ENCODE measurements around the gene ZNF804A. TPM values are rescaled to one million over a fixed set of nuclear protein-coding genes. Genes with fewer than 3 reads are reported as not detected.

Gene ZNF804A
- polyA plus RNA-seq, 3 donors, result 0.83 to 3.7 (median 1.8) TPM

DNA sequence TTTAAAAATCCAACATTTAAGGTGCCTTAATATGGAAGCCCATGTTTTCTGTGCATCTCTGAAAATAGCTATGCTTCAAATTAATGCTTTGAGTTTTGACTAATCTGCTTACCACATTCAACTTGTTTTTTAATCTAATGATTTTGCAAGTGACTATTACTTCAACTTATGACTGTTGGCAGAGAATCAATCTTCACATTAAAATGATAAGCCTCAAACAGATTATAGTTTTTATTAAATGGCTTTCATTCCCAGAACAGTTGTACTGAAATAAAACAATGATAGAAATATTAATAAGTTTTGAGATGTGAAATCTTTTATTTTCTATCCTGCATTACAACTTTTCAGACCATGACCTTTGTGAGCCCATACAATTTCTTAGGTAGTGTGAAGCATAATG, 347.5 kb downstream of the ZNF804A start:
- TF ChIP-seq, protein P1, sequence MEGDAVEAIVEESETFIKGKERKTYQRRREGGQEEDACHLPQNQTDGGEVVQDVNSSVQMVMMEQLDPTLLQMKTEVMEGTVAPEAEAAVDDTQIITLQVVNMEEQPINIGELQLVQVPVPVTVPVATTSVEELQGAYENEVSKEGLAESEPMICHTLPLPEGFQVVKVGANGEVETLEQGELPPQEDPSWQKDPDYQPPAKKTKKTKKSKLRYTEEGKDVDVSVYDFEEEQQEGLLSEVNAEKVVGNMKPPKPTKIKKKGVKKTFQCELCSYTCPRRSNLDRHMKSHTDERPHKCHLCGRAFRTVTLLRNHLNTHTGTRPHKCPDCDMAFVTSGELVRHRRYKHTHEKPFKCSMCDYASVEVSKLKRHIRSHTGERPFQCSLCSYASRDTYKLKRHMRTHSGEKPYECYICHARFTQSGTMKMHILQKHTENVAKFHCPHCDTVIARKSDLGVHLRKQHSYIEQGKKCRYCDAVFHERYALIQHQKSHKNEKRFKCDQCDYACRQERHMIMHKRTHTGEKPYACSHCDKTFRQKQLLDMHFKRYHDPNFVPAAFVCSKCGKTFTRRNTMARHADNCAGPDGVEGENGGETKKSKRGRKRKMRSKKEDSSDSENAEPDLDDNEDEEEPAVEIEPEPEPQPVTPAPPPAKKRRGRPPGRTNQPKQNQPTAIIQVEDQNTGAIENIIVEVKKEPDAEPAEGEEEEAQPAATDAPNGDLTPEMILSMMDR (IDR thresholded peaks at IDR 0.05), result no peak
- no peak overlapping the region for H3K9ac ChIP-seq (ENCODE audit: insufficient read depth, low read length, poor library complexity, severe bottlenecking)

DNA sequence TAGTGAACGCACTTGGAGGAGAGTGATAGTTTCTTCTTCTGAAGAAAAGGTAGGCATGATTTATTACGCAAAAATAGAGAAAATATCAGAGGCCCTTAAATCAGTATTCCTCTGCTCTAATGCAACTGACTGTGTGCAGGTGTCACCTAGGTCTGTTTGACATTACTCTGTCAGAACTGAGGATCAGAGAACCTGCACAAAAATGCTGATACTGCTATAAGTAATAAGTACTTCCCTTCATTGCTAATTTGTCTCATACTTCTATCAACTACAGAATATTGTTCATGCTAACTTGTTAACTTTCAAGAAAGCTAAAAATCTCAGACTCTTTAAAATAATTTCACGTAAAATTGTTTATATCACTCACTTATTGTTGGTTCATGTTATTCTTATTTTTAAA, 358.5 kb downstream of the ZNF804A start:
- H3K27ac Mint-ChIP-seq, result no peak overlapping the region
- Histone ChIP-seq H2AFZ (ENCODE audit: insufficient read depth, low read depth, low read length, poor library complexity, severe bottlenecking) (no peak overlapping the region), H3K4me1 (ENCODE audit: control insufficient read depth in 1 of 2, insufficient read depth in 2 of 2, low read length in 2 of 2) (no peaks in the 10 kb centered on the region), H3K27me3 (ENCODE audit: control insufficient read depth in 2 of 2, insufficient read depth in 2 of 2, low read length in 2 of 2) (no peaks in the 10 kb centered on the region), H4K20me1 (ENCODE audit: insufficient read depth, low read length) (no peaks in the 10 kb centered on the region), H3K27ac (ENCODE audit: low read depth in 1 of 2, low read length in 2 of 2) (no peak overlapping the region), H3K4me3 (replicated peaks in 1 of 3; ENCODE audit: low read depth in 2 of 3, low read length in 3 of 3) (no peak overlapping the region), H3K9me3 (replicated peaks in 1 of 2; ENCODE audit: control insufficient read depth in 1 of 2, insufficient read depth in 1 of 2, low read length in 2 of 2) (no peaks in the 10 kb centered on the region), H3K4me2 (replicated peaks; ENCODE audit: extremely low read depth, low read length, poor library complexity, severe bottlenecking) (no peak overlapping the region), H3K9ac (ENCODE audit: insufficient read depth, low read length, poor library complexity, severe bottlenecking) (no peak overlapping the region), H3K36me3 (replicated peaks in 1 of 2; ENCODE audit: control insufficient read depth in 1 of 2, insufficient read depth in 2 of 2, low read length in 2 of 2) (no peaks in the 10 kb centered on the region), H3K79me2 (ENCODE audit: insufficient read depth, low read length) (no peaks in the 10 kb centered on the region)
- peaks cover 0 to 7% (median 0%) of the 10 kb centered on the region in 7 donors for H3K9me3 Mint-ChIP-seq
- DNase-seq, result no peak
- no CpG with 5 or more reads among the region's 3 CpGs for WGBS (ENCODE audit: insufficient coverage)
- no peaks in the 10 kb centered on the region for H3K27me3 Mint-ChIP-seq (ENCODE audit: low read depth in 3 of 3)
- TF ChIP-seq, protein P1 (IDR thresholded peaks at IDR 0.05), result no peak
- intact Hi-C loops (cut with micrococcal nuclease), result no loop called here
- no peak overlapping the region for H3K4me3 Mint-ChIP-seq
- no peaks in the 10 kb centered on the region for H3K36me3 Mint-ChIP-seq
- no peaks in the 10 kb centered on the region for H3K4me1 Mint-ChIP-seq

More for the DNA sequence above, 347.5 kb downstream of the ZNF804A start:
- Histone ChIP-seq H3K27ac (ENCODE audit: low read depth in 1 of 2, low read length in 2 of 2) (no peak overlapping the region), H2AFZ (ENCODE audit: insufficient read depth, low read depth, low read length, poor library complexity, severe bottlenecking) (no peak overlapping the region), H3K9me3 (replicated peaks in 1 of 2; ENCODE audit: control insufficient read depth in 1 of 2, insufficient read depth in 1 of 2, low read length in 2 of 2) (no peaks in the 10 kb centered on the region), H3K4me3 (replicated peaks in 1 of 3; ENCODE audit: low read depth in 2 of 3, low read length in 3 of 3) (no peak overlapping the region), H3K27me3 (ENCODE audit: control insufficient read depth in 2 of 2, insufficient read depth in 2 of 2, low read length in 2 of 2) (no peaks in the 10 kb centered on the region), H4K20me1 (ENCODE audit: insufficient read depth, low read length) (no peaks in the 10 kb centered on the region), H3K4me2 (replicated peaks; ENCODE audit: extremely low read depth, low read length, poor library complexity, severe bottlenecking) (no peak overlapping the region), H3K36me3 (replicated peaks in 1 of 2; ENCODE audit: control insufficient read depth in 1 of 2, insufficient read depth in 2 of 2, low read length in 2 of 2) (no peaks in the 10 kb centered on the region), H3K4me1 (ENCODE audit: control insufficient read depth in 1 of 2, insufficient read depth in 2 of 2, low read length in 2 of 2) (no peaks in the 10 kb centered on the region), H3K79me2 (ENCODE audit: insufficient read depth, low read length) (no peaks in the 10 kb centered on the region)
- H3K36me3 Mint-ChIP-seq, result no peaks in the 10 kb centered on the region
- no peak overlapping the region for H3K27ac Mint-ChIP-seq
- no peaks in the 10 kb centered on the region for H3K27me3 Mint-ChIP-seq (ENCODE audit: low read depth in 3 of 3)
- H3K9me3 Mint-ChIP-seq, result peaks cover 0 to 2% (median 0%) of the 10 kb centered on the region in 7 donors
- no peaks in the 10 kb centered on the region for H3K4me1 Mint-ChIP-seq
- DNase-seq, result no peak
- no peak overlapping the region for H3K4me3 Mint-ChIP-seq
- intact Hi-C loops (cut with micrococcal nuclease), result no loop called here

Data from CD14-positive monocyte (primary cell).